ENCODE measurements around the gene FKBP10. TPM values are rescaled to one million over a fixed set of nuclear protein-coding genes. Genes with fewer than 3 reads are reported as not detected.
A peak's percentile ranks its signal among the peaks of the same experiment; 100 is the strongest.

The FKBP10 gene
- total RNA-seq, 1 experiment from 2014 or later, result 112 TPM

DNA sequence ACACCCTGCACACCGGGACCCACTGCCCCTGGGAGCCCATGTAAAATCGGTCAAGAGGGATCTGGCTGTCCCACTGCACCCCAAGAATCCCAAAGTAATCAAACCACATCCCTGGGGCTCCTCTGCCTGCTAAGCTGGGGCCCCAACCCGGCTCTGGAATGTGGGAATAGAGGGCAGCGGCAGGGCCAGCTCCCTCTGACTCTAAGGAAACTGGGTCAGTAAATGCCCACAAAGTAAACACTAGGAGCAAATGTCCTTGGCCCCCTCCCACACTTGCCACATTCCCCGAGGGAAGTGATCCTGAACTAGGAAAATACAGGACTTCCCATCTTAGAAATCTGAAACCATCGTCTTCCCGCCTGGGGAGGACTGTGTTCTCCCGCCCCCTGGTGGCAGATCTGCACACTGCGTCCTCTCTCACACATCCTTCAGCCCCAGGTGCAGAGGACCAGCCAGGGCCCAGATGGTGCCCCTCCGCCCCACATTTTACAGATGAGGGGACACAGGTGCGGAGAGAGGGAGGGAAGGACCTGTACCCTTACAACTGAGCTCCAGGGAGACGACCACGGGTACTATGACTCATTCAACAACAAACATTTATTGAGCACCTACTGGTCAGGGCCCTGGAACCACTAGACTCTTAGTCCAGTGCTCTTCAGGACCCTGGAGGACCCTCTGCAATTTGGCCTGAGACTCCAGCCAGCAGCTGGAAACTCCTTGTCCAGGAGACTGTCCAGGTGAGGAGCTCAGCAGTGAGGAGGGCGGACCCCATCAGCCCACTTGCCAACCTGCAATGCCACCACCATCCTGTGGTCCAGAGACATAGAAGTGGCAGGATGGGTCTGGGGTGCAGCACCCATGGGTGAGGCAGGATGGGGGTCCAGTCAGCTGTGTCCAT lies 11.2 kb upstream of the FKBP10 start:
- peaks cover 57% of the 10 kb centered on the region for H3K36me3 Mint-ChIP-seq (ENCODE audit: insufficient read depth, unreplicated experiment)
- H3K4me3 Mint-ChIP-seq (ENCODE audit: unreplicated experiment), result peak overlapping the region; percentile 83
- H3K27me3 Mint-ChIP-seq (ENCODE audit: insufficient read depth, unreplicated experiment), result no peaks in the 10 kb centered on the region
- peak overlapping the region; percentile 99 for H3K27ac Mint-ChIP-seq (ENCODE audit: unreplicated experiment)
- Histone ChIP-seq H3K9me3 (no peaks in the 10 kb centered on the region), H3K4me3 (ENCODE audit: low read depth, low read length) (peak overlapping the region; percentile 26), H3K27me3 (replicated peaks; ENCODE audit: control insufficient read depth, insufficient read depth, low read length) (no peaks in the 10 kb centered on the region), H3K36me3 (ENCODE audit: control insufficient read depth, insufficient read depth, low read length) (0 out of 2 replicates have a peak, but pooled peaks cover 2% of the 10 kb centered on the region), H3K4me1 (peaks cover 31% of the 10 kb centered on the region)
- ChIA-PET POLR2A (interaction anchor here (1.0 to 4.2 kb wide), 8 partner anchors 9 to 113 kb away, joined by 3 to 243 read pairs (median 6); partner anchors contain the start of gene JUP), CTCF (interaction anchor here (0.6 to 5.4 kb wide), 17 partner anchors 9 to 1661 kb away, joined by 3 to 169 read pairs (median 5); partner anchors contain the start of genes EIF1, FKBP10, JUP and P3H4)
- TF ChIP-seq, protein P1, sequence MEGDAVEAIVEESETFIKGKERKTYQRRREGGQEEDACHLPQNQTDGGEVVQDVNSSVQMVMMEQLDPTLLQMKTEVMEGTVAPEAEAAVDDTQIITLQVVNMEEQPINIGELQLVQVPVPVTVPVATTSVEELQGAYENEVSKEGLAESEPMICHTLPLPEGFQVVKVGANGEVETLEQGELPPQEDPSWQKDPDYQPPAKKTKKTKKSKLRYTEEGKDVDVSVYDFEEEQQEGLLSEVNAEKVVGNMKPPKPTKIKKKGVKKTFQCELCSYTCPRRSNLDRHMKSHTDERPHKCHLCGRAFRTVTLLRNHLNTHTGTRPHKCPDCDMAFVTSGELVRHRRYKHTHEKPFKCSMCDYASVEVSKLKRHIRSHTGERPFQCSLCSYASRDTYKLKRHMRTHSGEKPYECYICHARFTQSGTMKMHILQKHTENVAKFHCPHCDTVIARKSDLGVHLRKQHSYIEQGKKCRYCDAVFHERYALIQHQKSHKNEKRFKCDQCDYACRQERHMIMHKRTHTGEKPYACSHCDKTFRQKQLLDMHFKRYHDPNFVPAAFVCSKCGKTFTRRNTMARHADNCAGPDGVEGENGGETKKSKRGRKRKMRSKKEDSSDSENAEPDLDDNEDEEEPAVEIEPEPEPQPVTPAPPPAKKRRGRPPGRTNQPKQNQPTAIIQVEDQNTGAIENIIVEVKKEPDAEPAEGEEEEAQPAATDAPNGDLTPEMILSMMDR (IDR thresholded peaks at IDR 0.05; ENCODE audit: insufficient read depth in 1 of 2, low read depth in 1 of 2, low read length in 1 of 2, severe bottlenecking in 1 of 2, unreplicated experiment in 1 of 2), result peak; percentile 97
- TSS peak; percentile 91 for BruUV-seq (replicated peaks)
- no peaks in the 10 kb centered on the region for H3K9me3 Mint-ChIP-seq (ENCODE audit: unreplicated experiment)
- peaks cover 38% of the 10 kb centered on the region for H3K4me1 Mint-ChIP-seq (ENCODE audit: low read depth, unreplicated experiment)
- intact Hi-C loops (cut with micrococcal nuclease; ENCODE audit: unreplicated experiment), result loop anchor here (1.0 kb wide), 4 partner anchors 8 to 63 kb away; partner anchors contain the start of gene JUP
- DNase-seq, result peak; percentile 91 to 94

DNA sequence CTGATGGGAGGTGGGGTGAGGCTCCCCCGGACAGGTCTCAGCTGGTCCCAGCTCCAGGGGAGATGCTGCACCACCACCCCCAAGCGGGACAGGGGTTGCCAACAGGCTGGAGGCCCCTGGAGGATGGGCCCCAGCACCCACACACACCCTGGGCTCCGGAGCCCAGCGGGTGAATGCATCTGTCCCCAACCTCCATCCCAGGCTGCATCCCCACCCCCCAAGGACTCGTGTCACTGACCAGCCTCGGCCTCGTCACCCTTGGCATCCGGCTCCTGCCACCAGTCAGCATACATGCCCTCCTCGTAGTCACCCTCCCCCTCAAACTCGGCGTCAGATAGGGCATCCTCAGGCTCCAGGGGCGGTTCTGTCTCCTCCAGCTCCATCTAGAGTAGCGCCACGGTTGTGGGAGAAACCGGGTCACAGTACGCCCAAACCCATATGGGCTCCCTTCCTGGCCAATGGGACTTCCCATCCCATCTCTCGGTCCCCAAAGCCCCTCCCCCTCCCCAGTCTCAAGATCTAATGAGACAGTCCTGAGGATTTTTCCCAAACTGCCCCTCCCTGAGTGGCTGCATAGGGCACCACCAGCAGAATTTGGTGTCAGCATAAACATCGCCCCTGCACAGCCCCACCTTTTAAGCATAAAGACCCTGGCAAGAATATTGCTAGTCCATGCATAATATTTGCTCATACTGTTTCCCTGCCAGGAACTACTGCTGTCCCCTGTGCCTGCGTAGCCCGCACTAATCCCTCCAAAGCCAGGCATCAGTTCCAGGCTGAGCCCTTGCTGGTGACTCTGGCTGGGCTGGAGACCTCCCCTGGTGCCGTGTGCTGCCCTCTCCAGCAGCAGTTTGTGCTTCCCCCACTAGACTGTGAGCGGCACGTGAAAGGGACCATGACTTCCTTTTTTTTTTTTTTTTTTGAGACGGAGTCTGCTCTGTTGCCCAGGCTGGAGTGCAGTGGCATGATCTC lies 9.5 kb upstream of the FKBP10 start:
- BruUV-seq (replicated peaks), result no TSS peak
- Histone ChIP-seq H3K27me3 (replicated peaks; ENCODE audit: control insufficient read depth, insufficient read depth, low read length) (no peaks in the 10 kb centered on the region), H3K4me3 (ENCODE audit: low read depth, low read length) (no peak overlapping the region), H3K4me1 (peaks cover 28% of the 10 kb centered on the region), H3K36me3 (ENCODE audit: control insufficient read depth, insufficient read depth, low read length) (peaks cover 2% of the 10 kb centered on the region; the same call in 1 of the 2 replicates), H3K9me3 (no peaks in the 10 kb centered on the region)
- H3K27me3 Mint-ChIP-seq (ENCODE audit: insufficient read depth, unreplicated experiment), result no peaks in the 10 kb centered on the region
- ChIA-PET POLR2A (no interaction called here), CTCF (interaction anchor here (0.6 to 5.4 kb wide), 3 partner anchors 18 to 224 kb away, joined by 3 to 169 read pairs (median 6); partner anchors contain the start of gene JUP)
- no peak overlapping the region for H3K27ac Mint-ChIP-seq (ENCODE audit: unreplicated experiment)
- TF ChIP-seq, protein P1 (IDR thresholded peaks at IDR 0.05; ENCODE audit: insufficient read depth in 1 of 2, low read depth in 1 of 2, low read length in 1 of 2, severe bottlenecking in 1 of 2, unreplicated experiment in 1 of 2), result no peak
- H3K4me3 Mint-ChIP-seq (ENCODE audit: unreplicated experiment), result no peak overlapping the region
- peaks cover 27% of the 10 kb centered on the region for H3K4me1 Mint-ChIP-seq (ENCODE audit: low read depth, unreplicated experiment)
- H3K36me3 Mint-ChIP-seq (ENCODE audit: insufficient read depth, unreplicated experiment), result peaks cover 62% of the 10 kb centered on the region
- DNase-seq, result no peak
- intact Hi-C loops (cut with micrococcal nuclease; ENCODE audit: unreplicated experiment), result no loop called here
- H3K9me3 Mint-ChIP-seq (ENCODE audit: unreplicated experiment), result no peaks in the 10 kb centered on the region
